ENCODE measurements around the gene KIT.

DNA sequence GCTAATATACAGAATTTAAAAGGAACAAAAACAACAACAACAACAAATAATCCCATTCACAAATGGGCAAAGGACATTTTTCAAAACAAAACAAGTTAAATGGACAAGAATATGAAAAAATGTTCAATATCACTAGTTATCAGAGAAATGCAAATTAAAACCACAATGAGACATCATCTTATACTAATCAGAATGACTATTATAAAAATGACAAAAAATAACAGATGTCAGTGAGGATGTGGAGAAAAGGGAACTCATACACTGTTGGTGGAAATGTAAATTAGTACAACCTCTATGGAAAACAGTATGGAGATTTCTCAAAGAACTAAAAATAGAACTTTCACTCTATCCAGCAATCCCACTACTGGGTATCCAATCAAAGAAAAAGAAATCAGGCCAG lies 92.6 kb downstream of the KIT start:
- TF ChIP-seq GATA2 (IDR thresholded peaks at IDR 0.05; ENCODE audit: low read depth, low read length) (no peak), GATA3 (IDR thresholded peaks at IDR 0.05; ENCODE audit: low read depth, low read length) (no peak)
